SK-N-MC (cell line): ENCODE results near the gene ATOX1.
"Not testable (repeated sequence)": the region's sequence is repeated elsewhere in the genome, so short reads cannot be mapped to it uniquely, and the experiment has no call there.

Experiments
- DNase-seq: peaks from one replicate; pipeline ENCODE4 v3.0.0-alpha.2; 2011; ENCODE audit warnings: low read depth, low spot score
- H3K27ac ChIP-seq: fragments of 200-600 bp; sonication (generic); 2 replicates; pipeline ENCODE4 v1.5.1; 2016; ENCODE audit warnings: mixed run types
- H3K36me3 ChIP-seq: fragments of 200-600 bp; sonication (generic); 2 replicates; pipeline ENCODE4 v1.6.1; 2017; ENCODE audit warnings: antibody characterized with exemption, low read length, mixed read lengths; ENCODE audit not compliant: insufficient read depth
- H3K4me3 ChIP-seq: fragments of 200-600 bp; sonication (generic); 2 replicates; pipeline ENCODE4 v1.5.1; 2016
- H3K9ac ChIP-seq: fragments of 200-600 bp; sonication (generic); 2 replicates; pipeline ENCODE4 v1.8.0; 2017; ENCODE audit warnings: mixed run types, mixed read lengths; ENCODE audit not compliant: insufficient read length
- H3K9me3 ChIP-seq: fragments of 200-600 bp; sonication (generic); 2 replicates; pipeline ENCODE4 v1.6.1; 2017; ENCODE audit warnings: low read depth, mild to moderate bottlenecking, antibody characterized with exemption, low read length, moderate library complexity, mixed read lengths
- EZH2 ChIP-seq: fragments of 200-600 bp; sonication (generic); IDR thresholded peaks from one replicate; pipeline ENCODE4 v1.6.1; 2017; ENCODE audit warnings: antibody characterized with exemption
- FOXP2 ChIP-seq: optimal IDR thresholded peaks from 2 replicates; pipeline ENCODE3; 2011; ENCODE audit warnings: mild to moderate bottlenecking, moderate library complexity; ENCODE audit not compliant: insufficient read depth; ENCODE audit errors: extremely low read length, control extremely low read depth
- POLR2AphosphoS5 ChIP-seq: IDR thresholded peaks from 2 replicates; pipeline ENCODE4 v1.6.1; 2012; ENCODE audit warnings: mild to moderate bottlenecking, low read depth, low read length, borderline replicate concordance

ATOX1 gene

DNA sequence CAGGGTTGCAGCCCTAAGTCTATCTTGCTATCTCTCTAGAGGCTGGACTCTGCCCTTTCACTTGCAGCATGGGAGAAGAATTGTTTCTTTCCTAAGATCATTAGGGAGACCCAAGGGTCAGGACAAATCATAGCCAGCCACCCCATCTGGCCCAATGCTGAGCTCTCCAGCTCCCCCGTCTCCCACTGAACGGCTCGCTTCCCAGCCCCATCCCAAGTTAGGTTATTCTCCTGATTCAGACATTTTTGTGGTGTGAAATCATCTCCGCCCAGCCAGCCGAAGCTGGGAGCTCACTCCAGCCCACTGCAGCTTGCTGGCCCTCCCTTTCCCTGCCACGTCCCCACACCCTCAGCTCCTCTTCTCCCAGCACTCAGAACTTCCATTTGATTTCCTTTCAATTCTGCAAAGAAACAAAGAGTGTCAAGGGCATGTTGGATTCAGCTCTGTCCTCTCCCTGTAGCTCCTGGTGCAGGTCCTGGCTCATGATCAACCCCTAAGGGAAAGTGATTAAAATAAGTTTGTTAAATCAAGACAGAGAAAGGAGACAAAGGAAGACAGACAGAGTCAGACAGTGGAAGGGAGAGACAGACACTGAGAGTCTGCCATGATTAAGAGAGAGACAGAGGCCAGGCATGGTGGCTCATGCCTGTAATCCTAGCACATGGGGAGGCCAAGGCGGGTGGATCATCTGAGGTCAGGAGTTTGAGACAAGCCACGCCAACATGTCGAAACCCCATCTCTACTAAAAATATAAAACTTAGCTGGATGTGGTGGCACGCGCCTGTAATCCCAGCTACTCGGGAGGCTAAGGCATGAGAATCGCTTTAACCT, 59.1 kb downstream of the ATOX1 start:
- no peak for DNase-seq
- H3K27ac ChIP-seq = peak overlapping the region; percentile 87
- H3K9me3 ChIP-seq = no peaks in the 10 kb centered on the region
- H3K36me3 ChIP-seq = no peaks in the 10 kb centered on the region
- peak overlapping the region; percentile 73 for H3K9ac ChIP-seq
- peak overlapping the region; percentile 45 for H3K4me3 ChIP-seq
- TF ChIP-seq EZH2 = no peak
- TF ChIP-seq FOXP2 = no peak
- no peak for TF ChIP-seq POLR2AphosphoS5

GRCh38 chr5:151698081-151698480, 60.4 kb downstream of the ATOX1 start:
- H3K36me3 ChIP-seq, DNase-seq, H3K9me3 ChIP-seq, H3K4me3 ChIP-seq, H3K9ac ChIP-seq, H3K27ac ChIP-seq: not testable (repeated sequence)

GRCh38 chr5:151697452-151697851, 61.0 kb downstream of the ATOX1 start:
- Histone ChIP-seq H3K9me3 (no peaks in the 10 kb centered on the region), H3K27ac (no peak overlapping the region), H3K9ac (no peak overlapping the region), H3K4me3 (no peak overlapping the region), H3K36me3 (no peaks in the 10 kb centered on the region)
- TF ChIP-seq POLR2AphosphoS5 (no peak), FOXP2 (no peak), EZH2 (no peak)
- DNase-seq = no peak

GRCh38 chr5:151696470-151697061, 61.9 kb downstream of the ATOX1 start:
- H3K36me3 ChIP-seq = no peaks in the 10 kb centered on the region

DNA sequence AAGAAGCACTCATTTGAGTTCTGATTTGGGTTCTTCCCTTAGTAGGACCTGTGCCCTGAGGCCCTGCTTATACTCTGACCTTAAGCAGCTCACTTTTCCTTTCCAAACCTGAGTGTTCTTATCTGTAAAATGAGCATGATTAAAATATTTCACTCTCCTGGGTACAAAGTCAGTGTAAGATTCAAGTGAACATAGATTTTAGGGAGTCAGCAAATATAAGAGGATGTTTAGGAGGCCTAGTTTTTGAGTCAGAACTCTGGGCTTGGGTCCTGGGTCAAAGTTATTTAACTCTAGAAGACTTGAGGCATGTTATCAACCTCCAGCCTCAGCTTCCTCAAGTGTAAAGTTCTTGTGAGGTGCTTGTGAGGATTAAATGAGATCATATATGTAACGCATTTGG, 63.0 kb downstream of the ATOX1 start:
- Histone ChIP-seq H3K4me3 (no peak overlapping the region), H3K27ac (peak overlapping the region; percentile 77), H3K36me3 (no peaks in the 10 kb centered on the region), H3K9ac (no peak overlapping the region), H3K9me3 (no peaks in the 10 kb centered on the region)
- TF ChIP-seq POLR2AphosphoS5 (no peak), FOXP2 (no peak), EZH2 (no peak)
- DNase-seq = no peak

More at GRCh38 chr5:151696470-151697061, 61.9 kb downstream of the ATOX1 start:
- Histone ChIP-seq H3K4me3 (peak overlapping the region; percentile 32), H3K9ac (peak overlapping the region; percentile 7), H3K27ac (peak overlapping the region; percentile 77), H3K9me3 (no peaks in the 10 kb centered on the region)
- no peak for TF ChIP-seq FOXP2
- no peak for TF ChIP-seq POLR2AphosphoS5
- no peak for DNase-seq

DNA sequence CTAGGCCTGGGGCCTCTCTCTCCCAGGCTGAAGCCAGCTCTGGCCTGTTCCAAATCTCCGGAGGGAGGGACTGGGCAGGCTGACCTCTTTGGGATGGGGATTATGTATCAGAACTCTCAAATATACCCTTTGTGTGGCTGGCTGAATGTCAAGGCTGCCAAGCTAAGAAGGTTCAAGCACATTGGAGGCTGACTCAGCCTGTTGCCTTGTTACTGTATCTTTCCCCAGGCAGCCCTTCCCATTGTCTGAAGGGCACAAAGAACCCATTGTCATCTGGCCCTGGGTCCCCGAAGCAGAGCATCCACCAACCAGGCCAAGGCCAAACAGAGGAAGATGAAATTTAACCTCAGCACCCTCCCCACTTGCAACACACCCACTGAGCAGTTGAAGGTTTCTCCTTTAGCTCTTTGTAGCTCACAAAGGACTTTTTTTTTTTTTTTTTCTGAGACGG, 64.4 kb downstream of the ATOX1 start:
- no peak overlapping the region for H3K27ac ChIP-seq
- no peak for TF ChIP-seq FOXP2
- TF ChIP-seq POLR2AphosphoS5 = no peak
- no peak for TF ChIP-seq EZH2
- no peak for DNase-seq
- no peak overlapping the region for H3K9ac ChIP-seq
- no peak overlapping the region for H3K4me3 ChIP-seq
- no peaks in the 10 kb centered on the region for H3K36me3 ChIP-seq
- H3K9me3 ChIP-seq = no peaks in the 10 kb centered on the region
